ENCODE measurements around the gene BTBD19.
A peak's percentile ranks its signal among the peaks of the same experiment; 100 is the strongest.
"Not testable (repeated sequence)": the region's sequence is repeated elsewhere in the genome, so short reads cannot be mapped to it uniquely, and the experiment has no call there.

Gene BTBD19, protein sequence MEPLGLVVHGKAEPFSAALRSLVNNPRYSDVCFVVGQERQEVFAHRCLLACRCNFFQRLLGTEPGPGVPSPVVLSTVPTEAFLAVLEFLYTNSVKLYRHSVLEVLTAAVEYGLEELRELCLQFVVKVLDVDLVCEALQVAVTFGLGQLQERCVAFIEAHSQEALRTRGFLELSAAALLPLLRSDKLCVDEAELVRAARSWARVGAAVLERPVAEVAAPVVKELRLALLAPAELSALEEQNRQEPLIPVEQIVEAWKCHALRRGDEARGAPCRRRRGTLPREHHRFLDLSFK

DNA sequence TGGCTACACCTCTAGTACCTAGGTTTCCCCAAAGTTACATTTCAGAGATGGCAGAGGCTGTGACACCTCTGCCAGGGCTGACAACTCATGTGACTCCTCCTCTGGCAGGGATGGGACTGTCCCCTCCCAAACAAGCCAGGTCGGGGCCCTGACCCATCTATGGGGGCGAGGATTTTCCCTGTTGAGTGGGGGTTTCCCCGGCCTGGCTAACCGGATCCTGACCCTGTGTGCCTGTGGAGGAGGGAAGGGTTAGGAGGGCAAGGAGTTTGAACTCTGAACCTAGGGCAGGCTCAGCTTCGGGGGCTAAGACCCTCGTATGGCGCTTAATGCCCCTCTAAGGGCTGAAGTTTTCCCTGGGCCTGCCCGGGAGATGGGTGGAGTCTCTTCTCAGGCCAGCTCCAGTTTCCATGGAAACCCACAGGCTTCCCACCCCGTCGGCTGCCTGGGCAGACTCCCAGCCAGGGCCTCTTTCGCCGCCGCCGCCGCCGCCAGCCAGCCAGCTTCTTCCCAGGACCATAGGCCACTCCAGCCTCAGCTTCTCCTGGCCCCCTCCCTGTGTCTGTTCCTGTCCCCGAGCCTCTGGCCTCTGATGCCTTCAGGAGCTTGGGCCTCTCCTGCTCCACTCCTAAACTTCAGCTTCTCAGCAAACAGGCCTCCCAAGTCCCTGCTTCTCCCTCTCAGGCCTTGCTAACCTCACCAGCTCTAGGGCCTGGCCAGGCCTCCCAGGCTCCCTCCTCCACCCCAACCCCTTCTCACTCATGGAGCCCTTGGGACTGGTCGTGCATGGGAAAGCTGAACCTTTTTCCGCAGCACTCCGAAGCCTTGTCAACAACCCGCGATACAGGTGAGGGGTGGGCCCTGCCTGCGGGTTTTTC, at the start of gene BTBD19:
TSS of gene BTBD19 (plus strand) at position 461 of the 875 bp plus-strand sequence. CDS start at position 759, 298 bp downstream.
- DNase-seq: peak; percentile 78

DNA sequence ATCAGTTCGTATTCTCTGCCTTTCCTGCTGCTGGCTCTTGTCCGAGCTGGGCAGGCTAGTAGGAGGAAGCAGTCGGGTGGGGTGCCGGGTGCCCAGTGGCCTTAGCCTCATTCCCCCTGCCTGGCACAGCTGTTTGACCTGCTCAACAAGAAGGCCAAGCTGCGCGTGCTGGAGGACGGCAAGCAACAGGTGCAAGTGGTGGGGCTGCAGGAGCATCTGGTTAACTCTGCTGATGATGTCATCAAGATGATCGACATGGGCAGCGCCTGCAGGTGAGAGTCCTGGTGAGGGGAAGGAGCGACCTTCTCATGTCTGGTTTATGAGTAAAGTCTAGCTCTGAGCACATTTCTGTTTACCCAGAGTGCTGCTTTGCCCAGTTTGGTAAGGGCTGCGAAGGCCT, 49.2 kb upstream of the BTBD19 start:
- DNase-seq: no peak

DNA sequence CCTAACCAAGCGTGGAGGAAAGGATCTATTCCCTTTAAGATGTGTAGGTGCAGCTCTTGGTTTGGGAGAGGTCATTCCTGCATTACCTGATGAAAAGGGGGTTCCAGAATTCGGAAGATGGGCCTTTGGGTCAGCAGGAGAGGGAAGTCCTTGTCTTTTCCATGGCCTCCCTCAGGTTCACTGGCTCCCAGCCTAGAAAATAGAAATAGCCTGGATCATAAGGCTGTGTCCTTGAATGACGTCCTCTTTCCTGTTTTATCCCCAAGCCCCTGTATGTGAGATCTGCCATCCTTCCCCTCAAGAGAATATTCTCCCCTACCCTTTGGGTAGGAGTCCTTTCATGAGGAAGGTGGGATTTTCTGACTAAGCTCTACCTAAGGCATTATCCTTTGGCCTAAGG, 47.4 kb upstream of the BTBD19 start:
- no peak for DNase-seq

DNA sequence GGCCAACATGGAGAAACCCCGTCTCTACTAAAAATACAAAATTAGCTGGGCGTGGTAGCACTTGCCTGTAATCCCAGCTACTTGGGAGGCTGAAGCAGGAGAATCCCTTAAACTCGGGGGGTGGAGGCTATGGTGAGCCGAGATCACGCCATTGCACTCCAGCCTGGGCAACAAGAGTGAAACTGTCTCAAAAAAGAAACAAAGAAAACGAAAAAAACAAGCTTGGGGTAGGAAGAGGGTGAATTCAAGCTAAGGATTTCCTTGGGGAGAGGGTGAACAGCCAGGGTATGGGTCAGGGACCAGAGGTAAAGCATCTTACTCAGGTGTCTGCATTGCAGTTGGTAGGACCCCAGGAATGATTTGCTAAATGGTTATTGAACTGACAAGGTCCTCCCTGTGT, 41.9 kb upstream of the BTBD19 start:
- not testable (repeated sequence) for DNase-seq

DNA sequence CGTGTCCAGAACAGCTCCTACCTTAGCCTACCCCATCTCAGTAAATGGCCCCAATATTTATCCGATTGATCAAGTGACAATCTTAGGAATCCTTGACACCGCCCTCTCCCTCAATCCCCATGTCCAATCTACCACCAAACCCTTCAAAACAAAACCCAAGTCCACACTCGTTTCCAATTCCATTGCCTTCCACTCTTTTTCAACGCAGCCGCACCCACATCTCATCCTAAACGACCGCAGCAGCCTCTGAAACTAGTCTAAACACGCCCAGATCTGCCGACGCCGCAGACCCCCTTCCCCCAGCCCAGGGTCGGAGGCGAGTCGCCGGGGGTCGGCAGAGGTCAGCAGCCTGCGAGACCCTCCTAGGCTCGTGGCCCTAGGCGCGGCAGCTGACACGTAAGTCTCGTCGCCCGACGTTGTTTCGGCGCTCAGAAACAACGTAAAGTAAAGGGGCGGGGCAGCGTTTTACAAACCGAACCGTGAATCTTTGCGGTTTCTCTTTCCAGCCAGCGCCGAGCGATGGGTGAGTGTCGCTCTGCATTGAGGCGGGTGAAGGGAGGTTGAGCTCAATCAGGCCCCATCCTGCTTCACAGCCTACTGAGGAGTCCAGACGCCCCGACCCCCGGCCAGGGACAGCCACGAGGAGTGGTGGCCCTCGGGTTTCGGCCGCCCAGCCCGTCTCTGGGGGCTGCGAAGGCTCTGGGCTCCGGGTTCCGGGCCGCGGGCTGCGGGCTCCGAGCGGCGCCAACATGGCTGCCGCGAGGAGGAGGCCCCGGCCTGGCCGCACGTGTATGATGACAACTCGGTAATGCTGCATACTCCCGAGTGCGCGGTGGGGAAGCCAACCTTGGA, 33.0 kb upstream of the BTBD19 start, which contains the start of gene RPS8:
TSS of gene RPS8 (plus strand) at position 463 of the 852 bp plus-strand sequence. CDS start at position 520, 57 bp downstream.
- peak; percentile 94 for DNase-seq

DNA sequence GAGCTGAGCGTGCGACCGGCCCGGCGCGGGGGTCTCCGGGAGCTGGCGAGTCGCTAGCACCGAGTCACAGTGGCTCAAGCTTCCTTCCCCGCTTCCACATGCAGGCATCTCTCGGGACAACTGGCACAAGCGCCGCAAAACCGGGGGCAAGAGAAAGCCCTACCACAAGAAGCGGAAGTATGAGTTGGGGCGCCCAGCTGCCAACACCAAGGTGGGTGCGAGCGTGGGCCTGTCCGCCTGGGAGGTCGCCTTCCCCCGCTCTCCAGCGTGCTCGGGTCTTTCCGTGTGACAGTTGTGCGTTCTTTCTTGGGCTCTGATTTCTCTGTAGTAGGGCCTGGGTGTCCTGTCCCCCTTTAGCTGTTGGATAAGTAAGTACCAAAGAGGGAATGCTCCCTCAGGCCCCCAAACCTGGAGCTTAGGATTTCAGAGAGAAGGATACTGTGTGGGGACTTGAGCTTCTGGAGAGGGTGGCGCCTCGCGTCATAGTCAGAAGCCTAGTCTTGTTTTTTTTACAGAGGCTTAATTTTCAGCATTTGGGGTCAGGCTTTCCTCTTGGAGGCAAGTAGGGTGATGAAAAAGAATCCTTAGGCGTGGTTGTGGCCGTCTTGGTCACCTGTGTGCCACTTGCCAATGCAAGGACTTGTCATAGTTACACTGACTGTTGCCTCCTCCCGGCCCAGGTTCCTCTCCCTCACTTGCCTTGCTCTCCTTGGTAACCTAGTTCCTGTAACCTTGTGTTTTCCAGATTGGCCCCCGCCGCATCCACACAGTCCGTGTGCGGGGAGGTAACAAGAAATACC, 32.2 kb upstream of the BTBD19 start:
- DNase-seq: peak; percentile 32

DNA sequence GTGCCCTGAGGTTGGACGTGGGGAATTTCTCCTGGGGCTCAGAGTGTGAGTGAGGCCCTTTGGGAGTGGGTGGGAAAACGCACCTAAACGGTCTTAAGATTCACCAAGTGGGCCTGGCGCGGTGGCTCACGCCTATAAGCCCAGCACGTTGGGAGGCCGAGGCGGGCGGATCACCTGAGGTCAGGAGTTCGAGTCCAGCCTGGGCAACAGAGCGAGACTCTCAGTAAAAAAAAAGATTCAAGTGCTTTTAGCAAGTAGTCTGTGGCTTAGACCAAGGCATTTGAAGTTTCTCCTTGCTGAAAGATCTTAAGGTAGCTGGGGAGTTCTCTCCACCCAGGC, 31.6 kb upstream of the BTBD19 start:
- DNase-seq: no peak

DNA sequence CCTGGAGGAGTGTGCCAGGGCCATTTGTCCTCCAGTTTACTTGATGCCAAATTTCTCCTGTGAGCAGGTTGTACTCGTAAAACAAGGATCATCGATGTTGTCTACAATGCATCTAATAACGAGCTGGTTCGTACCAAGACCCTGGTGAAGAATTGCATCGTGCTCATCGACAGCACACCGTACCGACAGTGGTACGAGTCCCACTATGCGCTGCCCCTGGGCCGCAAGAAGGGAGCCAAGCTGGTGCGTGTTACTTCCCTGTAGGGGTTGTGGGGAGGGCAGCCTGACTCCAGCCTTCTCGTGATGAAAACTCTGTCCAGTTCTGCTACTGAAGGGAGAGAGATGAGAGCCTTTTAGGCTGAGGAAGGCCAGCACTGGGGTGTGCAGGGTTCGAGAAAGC, 30.8 kb upstream of the BTBD19 start:
- no peak for DNase-seq

DNA sequence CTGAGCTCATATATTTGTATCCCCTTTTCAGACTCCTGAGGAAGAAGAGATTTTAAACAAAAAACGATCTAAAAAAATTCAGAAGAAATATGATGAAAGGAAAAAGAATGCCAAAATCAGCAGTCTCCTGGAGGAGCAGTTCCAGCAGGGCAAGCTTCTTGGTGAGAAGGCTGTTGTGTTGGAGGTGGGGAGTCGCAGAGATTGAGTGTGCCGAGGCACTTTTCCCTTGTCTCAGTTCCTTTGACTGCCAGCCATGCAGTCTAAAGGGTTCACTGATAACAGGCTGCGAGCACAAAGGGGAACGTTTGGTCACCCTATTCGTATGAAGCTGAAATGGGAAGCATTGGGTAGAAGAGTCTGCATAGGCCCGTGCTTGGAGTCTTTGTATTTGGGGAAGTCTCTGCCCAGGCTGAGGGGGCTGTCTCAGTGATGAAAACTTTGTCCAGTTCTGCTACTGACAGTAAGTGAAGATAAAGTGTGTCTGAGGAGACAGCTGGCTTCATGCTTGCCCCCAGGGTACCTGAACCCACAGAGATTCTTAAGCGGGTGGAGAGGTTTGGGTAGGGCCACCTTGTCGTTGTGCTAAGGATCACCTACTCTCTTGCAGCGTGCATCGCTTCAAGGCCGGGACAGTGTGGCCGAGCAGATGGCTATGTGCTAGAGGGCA, 30.2 kb upstream of the BTBD19 start:
- DNase-seq: no peak

DNA sequence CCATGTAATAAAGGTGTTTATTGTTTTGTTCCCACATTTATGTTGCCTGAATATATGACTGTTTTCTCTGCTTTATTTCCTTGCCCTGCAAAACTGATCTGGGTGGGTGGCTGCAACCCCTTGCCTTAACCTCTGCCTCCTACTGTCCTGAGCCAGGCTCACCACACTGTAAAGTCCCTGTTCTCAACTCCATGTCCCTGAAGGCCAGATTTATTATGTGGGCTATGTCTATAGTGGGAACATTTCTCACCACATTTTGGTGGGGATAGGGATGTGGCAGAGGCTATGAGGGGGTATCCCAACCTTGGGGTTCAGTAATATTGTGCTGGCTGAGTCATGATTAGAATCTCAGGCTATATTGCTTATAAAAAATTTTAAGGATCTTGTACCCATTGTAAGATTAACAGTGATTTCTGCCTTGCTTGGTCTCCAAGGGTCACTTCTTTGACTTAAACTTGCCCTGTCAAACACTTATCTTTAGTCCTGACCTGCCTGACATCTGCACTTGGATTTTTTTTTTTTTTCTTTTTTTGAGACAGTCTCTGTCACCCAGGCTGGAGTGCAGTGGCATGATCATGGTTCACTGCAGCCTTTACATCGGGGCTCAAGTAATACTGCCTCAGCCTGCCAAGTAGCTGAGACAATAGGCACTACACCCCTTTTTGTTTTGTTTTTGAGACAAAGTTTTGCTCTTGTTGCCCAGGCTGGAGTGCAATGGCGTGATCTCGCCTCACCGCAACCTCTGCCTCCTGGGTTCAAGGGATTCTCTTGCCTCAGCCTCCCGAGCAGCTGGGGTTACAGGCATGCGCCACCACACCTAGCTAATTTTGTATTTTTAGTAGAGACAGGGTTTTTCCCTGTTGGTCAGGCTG, 29.4 kb upstream of the BTBD19 start:
- no peak for DNase-seq

DNA sequence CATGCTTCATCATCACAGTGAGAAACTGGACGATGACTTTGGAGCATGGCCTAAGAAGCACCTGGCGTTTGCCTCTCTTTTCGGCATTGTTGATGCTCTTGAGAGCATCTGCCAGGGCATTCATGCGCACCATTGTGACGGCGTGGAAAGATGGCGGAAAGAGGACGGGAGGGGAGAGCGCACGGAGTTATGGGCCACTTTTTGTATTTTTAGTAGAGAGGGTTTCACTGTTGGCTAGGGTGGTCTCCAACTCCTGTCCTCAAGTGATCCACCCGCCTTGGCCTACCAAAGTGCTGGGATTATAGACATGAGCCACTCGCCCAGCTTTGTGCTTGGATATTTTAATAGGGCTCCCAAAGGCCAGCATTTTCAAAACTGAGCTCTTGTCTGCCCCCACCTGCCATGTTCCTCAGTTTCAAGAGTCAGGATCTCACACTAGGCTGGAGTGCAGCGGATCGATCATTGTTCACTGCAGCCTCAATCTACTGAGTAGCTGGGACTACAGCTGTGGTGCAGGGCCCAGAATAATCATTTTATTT, 27.7 kb upstream of the BTBD19 start:
- DNase-seq: no peak

DNA sequence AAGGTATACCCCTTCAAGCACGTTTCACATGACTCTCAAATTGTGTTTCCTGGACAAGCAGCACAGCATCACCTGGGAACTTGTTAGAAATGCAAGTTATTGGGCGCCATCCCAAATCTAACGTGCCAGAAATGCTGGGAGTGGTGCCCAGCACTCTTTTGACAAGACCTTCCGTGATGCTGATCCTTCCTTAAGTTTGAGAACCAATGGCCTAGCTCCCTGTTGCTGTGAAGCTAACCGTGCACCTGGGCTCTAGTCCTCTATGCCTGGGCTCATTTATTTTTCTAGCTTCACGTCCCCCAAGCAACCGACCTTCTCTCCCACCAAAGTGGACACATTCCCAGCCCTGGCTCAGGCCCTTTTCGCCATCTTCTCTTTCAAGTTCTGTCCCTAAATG, 24.6 kb upstream of the BTBD19 start:
- no peak for DNase-seq

DNA sequence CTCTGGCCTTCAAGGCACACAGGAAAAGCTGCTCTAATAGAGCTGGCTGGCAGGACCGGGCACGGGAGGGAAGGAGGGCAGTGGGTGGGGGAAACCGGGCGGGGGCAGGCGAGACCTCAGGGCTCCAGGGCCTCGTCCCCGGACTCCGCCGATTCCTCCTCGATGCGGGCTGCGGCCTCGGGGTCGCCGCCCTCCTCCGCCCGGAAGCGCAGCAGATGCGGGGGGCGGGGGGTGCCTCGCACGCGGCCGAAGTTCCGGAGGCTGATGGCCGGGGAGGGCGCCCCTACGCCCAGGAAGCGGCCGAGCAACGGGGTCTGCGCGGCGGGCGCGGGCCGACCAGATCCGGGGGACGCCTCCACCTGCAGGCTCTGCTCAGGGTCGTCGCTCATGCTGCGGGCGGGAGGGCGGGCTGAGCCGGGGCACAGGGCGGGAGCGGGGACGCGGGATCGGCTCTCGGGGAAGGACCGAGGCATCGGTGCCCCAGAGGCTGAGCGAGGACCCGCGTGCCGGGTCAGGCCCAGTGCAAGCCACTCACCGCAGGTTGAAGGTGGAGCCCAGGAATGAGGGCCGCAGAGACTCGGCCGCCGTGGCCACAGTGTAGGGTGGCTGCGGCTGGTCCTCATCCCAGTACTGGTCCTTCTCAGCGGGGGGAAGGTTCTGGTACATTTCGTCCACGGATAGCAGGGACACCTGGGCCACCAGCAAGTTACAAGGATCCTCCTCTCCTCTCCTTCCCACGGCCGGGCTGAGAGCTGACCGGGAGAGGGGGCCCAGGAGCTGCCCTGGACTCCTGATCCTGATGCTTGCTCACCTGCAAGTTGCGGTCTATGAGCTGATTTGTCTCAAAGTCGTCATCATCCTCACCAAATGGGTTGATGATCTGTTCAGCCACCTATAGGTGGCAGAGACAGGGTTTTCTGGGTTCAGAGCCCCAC, 24.0 kb upstream of the BTBD19 start:
- no peak for DNase-seq

DNA sequence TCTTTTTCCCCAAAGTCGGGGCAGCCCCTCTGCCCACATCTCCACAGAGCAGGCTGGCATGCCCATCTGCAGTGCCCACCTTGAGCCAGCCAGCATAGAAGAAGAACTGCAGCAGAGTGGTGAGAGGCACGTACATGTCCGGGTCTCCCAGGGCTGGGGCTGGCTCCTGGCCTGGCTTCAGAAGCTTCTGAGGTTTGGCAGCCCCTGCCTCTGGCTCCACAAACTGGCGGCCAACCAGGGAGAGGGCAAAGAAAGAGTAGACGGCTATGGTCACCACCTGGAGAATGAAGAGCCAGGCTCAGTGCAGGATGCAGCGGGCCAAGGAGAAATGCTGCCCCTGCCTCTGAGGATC, 23.3 kb upstream of the BTBD19 start:
- DNase-seq: no peak

DNA sequence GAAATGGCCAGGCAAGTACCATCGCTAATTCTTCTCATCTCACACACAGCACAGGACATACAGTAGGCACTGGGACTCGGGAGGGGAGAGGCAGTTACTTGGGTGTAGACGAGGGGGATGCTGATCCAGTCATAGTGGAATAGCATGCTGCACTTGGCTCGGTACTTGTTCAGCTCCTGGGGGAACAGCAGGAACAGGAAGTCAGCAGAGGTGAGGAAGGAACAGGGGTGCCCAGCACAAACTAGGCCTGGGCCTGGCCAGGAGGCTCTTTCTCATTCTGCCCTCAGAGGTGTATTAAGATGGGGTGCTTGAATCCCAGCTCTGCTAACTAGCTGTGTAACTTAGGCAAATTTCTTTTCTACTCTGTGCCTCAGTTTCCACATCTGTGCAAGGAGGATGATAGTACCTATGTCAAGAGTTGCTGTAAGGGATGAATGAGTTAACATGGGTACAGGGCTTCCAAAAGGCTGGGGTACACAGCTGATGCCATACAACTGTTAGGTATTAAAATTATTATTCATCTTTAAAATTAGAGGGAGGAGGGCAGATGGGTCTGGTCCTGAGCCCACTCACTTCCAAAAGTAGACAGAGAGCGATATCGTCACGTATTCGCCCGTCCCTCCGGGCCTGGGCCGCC, 22.7 kb upstream of the BTBD19 start:
- DNase-seq: no peak

DNA sequence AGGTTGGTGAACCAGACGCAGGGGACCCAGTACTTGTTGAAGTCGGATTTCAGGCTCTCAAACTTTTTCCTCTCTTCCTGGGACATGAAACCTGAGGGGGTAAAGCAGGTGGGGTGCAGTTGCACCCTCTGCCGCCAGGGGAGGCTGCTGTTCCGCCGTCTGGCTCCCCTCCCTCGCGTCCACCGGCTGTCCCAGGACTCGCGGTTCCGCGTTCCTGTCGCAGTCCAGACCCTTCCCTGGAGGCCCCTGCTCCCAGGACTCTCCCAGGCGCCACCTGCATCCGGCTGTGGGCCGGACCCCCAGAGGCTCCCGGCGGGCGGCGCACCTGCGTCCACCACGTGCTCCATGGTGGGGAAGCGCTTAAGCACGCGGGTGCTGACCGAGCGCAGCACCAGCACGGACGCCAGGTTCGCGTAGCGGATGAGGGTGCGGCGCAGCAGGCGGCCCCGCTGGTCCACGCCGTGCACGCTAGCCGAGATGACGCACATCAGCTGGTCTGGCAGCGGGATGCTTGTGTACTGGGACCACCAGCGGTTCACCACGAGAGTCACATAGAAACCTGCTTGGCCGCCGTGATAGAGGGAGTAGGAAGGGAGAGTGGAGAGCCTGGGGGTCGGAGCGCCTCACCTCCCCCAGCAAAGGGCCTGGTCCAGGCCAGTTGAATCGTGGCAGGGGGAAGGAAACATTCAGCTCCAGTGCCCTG, 22.0 kb upstream of the BTBD19 start:
- peak; percentile 78 for DNase-seq

DNA sequence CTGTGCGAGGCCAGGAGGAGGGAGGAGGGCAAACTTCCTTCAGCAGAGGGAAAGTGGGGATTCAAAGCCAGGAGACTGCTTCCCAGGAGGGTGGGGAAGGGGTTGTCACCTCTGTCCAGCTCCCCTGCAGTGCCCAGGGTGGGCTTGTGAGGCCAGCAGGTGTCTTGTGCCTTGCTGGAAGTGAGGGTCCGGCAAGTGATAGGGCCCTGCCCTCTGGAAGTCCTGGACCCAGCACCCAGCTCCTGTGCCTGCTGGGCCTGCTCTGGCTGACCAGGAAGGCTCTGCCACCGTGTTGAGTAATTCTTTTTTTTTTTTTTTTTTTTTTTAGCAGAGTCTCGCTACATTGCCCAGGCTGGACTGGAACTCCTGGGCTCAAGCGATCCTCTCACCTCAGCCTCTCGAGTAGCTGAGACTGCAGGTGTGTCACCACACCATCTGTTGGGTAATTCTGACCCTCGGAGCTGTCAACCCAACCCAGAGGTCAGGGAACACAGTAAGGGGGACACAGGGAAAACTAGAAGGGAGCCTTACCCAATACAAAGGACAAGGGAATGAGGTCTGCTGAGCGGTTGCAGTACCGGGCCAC, 21.4 kb upstream of the BTBD19 start:
- no peak for DNase-seq

DNA sequence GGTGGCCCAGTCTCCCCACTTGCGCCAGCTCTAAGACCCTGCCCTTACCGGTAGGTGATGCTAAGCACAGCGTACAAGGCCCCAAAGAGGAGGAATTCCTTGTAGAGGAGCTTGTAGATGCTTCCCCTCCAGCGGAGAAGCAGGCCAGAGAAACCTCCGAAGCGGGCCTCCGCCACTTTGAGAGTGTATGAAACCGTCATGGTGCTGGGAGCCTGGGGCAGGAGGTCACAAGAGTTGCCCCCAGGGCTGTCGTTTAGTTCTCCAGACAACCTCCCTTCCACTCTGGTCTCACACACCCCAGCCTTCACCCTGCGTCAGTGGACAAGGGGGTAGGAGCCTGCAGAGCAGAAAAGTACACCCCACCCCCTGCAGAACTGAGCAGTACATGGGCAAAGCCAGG, 20.8 kb upstream of the BTBD19 start:
- no peak for DNase-seq
